Activated gamma-delta T cell treated with Interleukin-2 at 50 U/mL for 16 hours (primary cell): Measurements from ENCODE around the gene ASB5.
"Not testable (repeated sequence)": the region's sequence is repeated elsewhere in the genome, so short reads cannot be mapped to it uniquely, and the experiment has no call there.

ENCODE experiments used
- DNase-seq: peaks from one replicate; pipeline ENCODE4 v3.0.0-alpha.2; 2020

The ASB5 gene

DNA sequence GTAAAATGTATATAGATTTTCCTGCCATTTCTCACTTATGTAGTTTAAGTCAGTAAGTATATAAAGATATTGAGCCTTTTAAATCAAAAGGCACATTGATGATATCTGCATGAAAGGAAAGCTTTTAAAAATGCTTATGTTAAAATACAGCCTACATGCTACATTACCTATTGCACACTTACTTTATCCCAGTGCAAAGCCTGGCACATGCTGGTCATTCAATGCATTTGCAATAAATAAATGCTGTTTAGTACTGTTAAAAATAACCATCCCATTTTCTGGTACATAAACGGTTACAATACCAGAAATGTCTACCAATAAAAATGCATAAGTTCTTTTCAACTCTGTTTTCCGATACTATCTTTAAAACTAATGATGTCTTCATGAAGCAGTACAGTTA lies 51.5 kb downstream of the ASB5 start:
- DNase-seq, result no peak

DNA sequence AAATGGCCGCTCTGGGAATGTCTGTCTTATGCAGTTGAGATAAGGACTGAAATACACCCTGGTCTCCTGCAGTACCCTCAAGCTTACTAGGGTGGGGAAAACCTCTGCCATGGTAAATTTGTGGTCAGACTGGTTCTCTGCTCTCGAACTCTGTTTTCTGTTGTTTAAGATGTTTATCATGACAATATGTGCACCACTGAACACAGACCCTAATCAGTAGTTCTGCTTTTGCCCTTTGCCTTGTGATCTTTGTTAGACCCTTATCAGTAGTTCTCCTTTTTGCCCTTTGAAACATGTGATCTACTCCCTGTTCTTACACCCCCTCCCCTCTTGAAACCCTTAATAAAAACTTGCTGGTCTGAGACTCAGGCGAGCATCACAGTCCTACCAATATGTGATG lies 56.7 kb downstream of the ASB5 start:
- DNase-seq, result not testable (repeated sequence)

DNA sequence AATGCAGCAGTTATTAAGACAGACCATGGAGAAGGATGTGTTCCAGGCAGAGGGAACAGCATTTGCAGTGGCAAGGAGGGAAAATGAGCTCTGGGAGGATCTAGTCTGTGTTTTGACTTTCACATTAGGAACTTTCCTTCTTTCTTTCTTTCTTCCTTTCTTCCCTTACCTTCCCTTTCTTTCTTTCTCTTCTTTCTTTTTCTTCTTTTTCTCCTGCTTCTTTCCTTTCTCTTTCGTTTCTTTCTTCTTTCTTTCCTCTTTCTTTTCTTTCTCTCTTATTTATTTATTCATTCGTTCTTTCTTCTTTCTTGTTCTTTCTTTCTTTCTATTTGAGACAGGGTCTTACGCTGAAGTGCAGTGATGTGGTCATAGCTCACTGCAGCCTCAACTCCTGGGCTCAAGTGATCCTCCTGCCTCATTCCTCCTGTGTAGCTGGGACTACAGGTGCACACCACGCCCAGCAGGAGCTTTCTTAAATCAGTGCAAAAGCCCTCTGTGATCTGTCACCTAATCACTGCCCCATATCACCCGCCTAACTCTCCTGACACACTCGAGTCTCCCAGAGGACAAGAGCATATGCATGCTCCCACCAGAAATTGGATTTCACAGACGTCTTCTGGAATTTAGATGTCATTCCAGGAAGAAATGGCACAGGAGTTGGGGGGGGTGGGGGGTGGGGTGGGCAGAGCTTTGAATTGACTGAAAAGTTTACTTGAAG lies 58.3 kb downstream of the ASB5 start:
- DNase-seq, result no peak

DNA sequence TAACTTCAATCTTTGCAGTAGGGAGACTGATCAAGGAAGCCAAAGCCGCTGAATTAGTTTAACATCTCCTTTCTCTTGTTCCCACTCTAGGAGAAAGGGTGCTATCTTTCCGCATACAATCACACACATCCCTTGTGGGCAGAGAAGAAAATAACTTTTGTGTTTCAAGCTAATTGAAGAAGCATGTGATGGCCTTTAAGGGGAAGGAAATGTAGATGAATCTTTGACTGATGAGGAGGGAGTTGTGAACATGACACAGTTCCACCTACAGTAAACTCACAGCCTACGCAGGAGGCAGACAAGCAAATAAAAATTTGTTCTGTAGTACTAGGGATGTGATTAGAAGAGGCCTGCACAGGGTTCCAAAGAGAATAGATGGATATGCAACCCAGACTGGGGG lies 58.9 kb downstream of the ASB5 start:
- DNase-seq, result no peak

DNA sequence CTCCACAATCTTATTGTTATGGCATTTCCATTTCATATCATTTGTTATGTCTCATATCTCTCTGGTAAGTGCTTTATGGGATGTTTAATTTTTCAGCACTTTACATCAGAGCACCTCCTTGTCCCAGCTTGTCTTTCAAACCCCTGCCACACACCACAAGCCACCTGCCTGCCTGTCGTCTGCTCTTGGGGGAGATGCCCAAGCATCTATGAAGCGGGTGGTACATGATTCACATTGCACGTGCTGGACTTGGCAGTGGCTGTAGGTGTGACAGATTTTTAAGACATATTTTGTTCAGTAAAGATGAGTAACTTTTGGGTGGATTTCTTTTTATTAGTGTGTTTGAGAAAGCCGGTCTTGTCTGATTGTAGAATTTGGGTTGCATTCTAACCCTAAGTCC lies 59.5 kb downstream of the ASB5 start:
- no peak for DNase-seq

DNA sequence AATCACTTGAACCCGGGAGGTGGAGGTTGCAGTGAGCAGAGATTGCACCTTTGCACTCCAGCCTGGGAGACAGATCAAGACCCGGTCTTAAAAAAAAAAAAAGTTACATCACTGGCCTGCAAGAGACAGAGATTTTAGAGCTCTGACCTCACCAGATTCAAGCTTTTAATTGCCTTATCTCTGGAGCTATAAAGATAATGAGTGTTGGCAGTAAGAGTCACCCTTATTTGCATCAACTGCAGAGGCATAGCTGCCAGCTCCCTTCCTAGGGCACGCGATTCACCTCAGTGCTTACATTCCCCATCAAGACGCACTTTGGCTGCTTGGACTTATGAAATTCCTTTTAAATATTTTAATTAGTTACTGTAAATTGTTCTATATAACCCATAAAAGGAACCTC lies 61.2 kb downstream of the ASB5 start:
- DNase-seq, result no peak

DNA sequence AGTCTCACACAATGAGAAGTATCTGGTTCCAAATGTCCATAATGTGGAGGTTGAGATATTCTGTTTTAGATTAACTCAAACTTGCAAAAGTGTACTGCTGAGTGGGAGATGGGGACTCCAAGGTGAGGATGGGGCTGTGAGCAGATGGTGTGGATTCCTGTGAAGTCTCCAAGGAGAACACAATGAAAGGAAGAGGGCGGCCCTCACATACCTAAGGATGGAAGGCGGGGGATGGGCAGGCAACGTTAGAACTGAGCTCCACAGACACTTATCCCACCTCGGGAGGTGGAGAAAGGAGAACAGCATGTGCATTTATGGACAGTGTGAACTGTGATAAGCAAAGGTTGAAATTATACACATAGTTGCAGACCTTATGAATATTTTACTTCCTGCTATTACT lies 63.7 kb downstream of the ASB5 start:
- no peak for DNase-seq

DNA sequence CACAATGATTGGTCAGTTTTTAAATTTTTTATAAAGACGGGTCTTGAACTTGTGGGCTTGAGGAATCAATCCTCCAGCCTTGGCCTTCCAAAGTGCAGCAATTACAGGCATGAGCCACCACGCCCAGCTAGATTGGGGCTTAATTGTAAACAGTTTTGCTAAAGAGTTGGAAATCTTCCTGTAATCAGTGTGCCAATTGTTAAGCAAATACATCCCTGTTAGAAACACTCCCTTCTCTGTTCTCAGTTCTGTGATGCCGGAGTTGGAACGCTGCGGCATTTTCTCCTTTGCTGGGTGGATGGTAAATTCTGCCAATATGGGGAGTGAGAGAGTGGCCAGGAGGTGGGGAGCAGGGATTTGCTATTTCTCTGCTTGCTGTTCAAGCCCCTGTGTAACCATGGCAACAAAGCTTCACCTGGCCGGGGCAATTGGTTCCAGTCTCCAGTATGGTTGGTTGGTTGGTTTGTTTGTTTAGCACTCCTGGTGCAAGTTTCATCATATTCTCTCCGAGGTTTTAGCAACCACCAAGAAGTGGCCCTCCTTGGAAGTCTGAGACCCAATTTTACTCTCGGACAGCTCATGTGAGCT lies 70.6 kb downstream of the ASB5 start:
- DNase-seq, result no peak

DNA sequence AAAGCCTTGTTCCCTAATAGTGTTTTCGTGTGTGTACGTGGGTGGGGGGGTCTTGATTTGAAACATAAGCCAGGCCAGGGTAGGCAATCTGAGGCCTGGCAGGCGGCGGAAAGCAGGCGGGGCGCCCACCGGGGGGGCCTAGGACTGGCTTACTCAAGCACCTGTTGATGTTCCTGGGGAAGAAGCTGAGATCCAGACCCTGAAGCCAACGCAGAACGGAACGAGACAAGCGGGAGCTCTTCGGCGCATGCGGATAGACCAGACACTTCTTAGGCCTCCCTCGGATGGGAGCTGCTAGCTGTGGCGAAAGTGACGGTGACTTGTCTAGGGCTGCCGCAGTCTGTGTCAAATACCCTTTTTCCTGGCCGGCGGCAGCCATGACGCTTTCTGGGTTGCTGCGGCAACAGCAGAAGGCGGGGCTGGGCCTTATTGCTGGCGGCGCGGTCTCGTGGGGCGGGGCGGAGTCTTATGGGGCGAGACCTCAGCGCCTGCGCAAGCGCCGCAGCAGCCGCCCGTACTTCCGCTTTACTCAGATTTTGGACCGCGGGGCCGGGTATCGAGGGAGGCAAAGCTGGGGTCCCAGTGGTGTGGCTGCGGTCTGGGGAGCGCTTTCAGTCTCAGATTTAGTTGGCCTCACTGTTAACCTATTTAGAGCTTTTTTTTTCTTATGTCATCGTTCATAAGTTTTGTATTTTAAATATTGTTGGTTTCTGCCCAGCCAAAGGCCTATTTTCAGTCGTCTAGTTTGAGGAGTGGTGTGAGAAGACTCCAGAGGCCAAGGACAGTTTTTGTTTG lies 73.6 kb downstream of the ASB5 start, which contains the start of gene SPATA4:
Gene SPATA4 (minus strand): TSS at position 402 of the 795 bp plus-strand sequence. CDS start 23 bp downstream, at position 379.
- DNase-seq, result peak; percentile 93

DNA sequence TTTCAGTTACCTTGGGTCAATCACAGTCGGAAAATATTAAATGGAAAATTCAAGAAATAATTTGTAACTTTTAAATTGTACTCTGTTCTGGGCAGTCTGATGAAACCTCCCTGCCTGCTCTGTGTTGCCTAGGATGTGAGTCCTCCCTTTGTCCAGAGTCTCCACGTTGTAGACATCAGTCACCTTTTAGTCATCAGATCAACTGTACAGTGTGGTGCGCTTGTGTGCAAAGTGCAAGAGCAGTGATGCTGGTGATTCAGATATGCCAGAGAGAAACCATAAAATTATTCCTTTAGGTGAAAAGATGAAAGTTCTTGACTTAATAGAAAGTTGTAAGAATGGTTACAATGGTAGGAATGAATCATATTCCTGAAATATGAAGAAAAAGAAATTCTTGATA lies 75.1 kb downstream of the ASB5 start:
- DNase-seq, result no peak

DNA sequence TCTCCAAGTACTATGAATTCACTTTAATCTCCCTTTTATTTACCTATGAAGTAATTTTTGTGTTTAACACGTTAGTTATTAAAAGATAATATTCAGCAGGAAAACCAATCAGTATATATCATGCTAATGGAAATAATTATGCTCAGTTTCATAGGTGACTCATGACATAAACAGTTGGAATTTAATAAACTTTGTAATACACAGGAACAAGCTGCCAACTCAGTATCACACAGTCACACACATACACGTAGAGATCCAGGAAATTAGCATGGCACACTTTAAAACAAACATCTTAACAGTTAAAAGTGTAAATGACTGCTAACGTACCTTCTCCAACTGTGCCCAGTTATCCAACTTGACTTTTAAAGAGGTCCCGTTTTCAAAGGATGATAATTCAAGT lies 75.9 kb downstream of the ASB5 start:
- DNase-seq, result no peak

DNA sequence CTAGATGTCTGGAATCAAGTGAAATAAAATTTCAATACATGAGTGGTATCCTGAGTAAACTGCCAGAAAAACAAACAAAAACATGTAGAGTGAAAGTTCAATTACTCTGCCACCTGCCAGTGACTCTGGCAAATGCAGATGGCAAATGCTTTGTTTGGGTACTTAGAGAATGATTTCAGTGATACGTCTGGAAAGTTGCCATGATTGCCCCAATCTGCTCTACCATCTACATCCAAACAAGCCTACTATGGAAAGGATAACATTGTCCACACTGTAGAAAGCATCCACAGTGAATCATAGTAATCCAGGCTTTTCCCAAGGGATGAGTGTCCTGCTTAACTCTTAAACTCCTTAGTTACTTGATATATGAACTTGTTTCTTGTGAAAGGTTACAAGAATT lies 77.0 kb downstream of the ASB5 start:
- DNase-seq, result no peak

DNA sequence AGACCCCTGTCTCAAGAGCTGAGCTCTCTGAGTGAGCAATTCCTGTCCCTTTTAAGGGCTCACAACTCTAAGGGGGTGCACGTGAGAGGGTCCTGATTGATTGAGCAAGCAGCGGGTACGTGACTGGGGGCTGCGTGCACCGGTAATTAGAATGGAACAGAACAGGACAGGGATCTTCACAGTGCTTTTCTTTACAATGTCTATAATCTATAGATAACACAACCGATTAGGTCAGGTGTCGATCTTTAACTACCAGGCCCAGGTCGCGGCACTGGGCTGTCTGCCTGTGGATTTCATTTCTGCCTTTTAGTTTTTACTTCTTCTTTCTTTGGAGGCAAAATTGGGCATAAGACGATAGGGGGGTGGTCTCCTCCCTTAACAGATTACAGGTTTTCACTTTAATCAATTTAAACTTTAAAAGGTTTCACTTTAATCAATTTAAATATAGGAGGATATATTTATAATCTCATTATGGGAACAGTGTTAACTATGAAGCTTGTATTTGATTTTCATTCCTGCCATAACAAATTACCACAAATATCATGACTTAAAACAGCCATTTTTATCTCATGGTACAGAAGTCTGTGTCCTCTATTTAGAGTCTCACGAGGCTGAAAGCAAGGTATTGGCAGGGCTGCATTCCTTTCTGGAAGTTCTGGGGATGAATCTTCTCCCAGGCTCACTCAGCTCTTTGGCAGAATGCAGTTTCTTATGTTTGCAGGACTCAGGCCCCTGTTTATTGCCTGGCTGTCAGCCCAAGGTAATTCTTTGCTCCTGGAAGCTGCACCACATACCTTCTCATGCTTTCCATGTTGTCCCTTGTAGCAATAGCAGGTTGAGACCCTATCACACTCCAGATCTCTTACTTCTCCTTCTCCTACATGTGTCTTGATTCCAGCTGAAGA lies 78.9 kb downstream of the ASB5 start:
- no peak for DNase-seq

DNA sequence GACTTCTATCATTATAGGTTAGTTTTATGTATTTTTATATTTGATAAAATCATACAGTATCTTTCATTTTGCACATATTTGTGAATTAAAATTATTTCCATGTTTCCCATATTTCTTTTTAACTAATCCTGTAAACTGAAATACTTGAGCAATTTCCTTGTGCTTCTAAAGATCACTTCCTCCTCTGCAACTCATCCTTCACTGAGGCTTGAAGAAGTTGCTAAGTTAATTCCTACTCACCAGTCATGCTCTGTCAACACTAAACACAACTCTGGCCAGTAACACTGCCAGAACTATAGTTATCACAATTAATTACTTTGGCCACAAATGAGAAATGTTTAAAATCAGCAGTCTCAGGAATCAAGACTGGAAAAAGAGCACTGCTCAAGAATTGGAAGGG lies 80.4 kb downstream of the ASB5 start:
- DNase-seq, result no peak

DNA sequence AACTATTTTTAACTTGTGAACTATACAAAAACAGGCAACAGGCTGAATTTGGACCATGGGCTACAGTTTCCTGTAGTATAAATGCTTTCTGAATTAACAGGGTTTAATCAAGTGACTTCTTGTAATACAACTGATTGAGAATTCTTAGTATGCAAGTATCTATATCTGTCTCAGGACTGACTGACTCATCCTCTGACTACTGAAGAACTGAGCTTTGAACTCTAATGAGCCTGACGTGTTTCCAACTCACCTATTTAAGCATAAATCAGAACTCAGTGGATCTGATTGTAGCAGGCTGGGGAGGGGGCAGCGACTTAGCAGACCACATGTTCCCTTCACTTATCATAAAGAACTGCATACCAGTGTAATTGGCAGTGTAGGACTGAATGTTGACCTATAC lies 81.4 kb downstream of the ASB5 start:
- no peak for DNase-seq

DNA sequence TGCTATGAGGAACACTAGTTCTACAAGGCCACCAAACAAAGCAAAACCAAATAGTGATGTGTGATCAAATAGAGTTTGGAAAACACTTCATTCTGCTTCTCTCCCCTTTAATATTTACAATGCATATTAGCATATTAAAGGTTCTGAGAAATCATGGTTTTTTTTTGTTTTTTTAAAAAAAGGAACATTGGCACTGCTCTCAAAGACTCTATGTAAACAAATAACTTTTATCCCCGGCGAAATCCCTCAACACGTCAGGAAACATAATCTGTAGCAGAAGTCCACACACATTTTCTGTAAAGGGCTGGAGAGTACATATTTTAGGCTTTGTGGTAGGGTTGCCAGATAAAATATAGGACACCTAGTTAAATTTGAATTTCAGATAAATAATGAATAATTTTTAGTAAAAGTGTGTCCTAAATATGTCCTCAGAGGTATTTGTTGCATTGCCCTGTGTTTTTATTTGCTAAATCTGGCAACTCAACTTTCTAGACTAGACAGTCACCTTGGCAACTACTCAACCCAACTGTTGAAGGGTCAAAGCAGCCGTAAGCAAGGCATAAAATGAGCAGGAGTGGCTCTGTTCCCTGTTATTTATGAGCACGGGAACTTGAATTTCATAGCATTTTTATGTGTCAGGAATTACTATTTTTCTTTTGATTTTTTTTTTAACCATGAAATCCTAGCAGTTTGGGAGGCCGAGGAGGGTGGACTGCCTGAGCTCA lies 82.2 kb downstream of the ASB5 start:
- no peak for DNase-seq

DNA sequence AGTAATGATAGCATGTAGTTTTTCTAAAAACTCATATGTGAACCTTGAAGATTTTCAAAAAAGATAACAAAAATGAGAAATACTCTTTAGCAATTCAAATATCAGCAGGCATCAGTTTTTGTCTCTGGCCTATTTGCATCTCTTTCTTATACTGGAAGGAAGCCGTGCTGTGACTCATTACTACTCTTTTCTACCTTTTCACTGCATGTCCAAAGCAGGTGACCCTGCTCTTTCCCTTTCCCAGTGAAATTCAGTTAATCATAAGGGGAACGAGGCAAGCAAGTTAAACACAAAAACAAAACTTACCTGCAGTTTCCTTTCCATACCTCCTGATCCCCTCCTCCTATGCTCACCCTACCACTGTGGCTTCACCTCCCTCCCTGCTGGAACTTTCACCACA lies 83.0 kb downstream of the ASB5 start:
- DNase-seq, result no peak

DNA sequence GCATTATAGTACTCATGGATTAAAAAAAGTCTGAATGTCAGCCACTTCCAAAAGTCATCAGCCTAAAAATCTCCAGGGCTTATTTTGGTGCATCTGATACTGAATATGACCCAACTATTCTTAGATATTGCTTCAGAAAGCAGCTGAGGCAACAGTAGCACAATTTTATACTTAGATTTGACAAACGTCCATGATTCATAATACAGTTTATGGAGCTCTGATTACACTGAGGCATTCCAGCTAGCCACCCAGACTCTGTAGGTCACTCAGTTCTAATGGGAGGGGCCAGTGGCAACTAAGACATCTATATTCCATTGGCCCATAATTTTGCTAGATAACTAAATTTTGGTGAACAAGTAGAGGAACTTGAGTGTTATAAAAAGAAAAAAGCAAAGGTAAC lies 84.0 kb downstream of the ASB5 start:
- DNase-seq, result no peak
